ENCODE results near the gene FAM117B. TPM values are rescaled to one million over a fixed set of nuclear protein-coding genes. Genes with fewer than 3 reads are reported as not detected.

FAM117B gene
- 2.3 to 3.2 TPM (median 2.8 TPM) in 5 replicates for total RNA-seq (2022; extraction: Qiagen RNA extraction; ENCODE audit: low read depth)

GRCh38 chr2:202634556-202635427, at the start of gene FAM117B:
FAM117B (plus strand) TSS chr2:202634969; CDS start chr2:202635188, 219 bp downstream.

Other genes with a start within 250 kb of the FAM117B start
- 1.5 to 2.4 TPM (median 1.9 TPM) in 5 replicates for gene ICA1L, start 236.8 kb downstream of the FAM117B start, total RNA-seq (2022; extraction: Qiagen RNA extraction; ENCODE audit: low read depth)

Data from A549 treated with DMSO at 1 μM for 4 hours (cell line).